ENCODE data around the gene CSF3. TPM values are rescaled to one million over a fixed set of nuclear protein-coding genes. Genes with fewer than 3 reads are reported as not detected.

Gene CSF3
- total and polyA plus RNA-seq, 11 donors: 0.14 to 1.3 (median 0.63) TPM; not detected in 7

- DNase-seq (peak in 1 of 5 donors; percentile 31), ATAC-seq (no peak)
- 80 to 89% (median 86%) methylated on average over 15 to 19 of the region's 19 CpGs for WGBS, 4 donors
- intact Hi-C loops (cut with DNase I): loop anchor here in 1 of 10 donors (10.0 kb wide), 1 partner anchor 152 kb away; the partner anchor contains the start of gene RAPGEFL1
- H3K27ac ChIP-seq: peak overlapping the region in 1 of 12 donors; percentile 2
- H3K9me3 ChIP-seq: no peaks in the 10 kb centered on the region
- H3K27me3 ChIP-seq: no peaks in the 10 kb centered on the region
- TF ChIP-seq CTCF (IDR thresholded peaks at IDR 0.05) (no peak), POLR2A (IDR thresholded peaks at IDR 0.05) (no peak)
- H3K4me3 ChIP-seq: no peak overlapping the region
- peaks cover 0 to 85% (median 76%) of the 10 kb centered on the region in 9 donors for H3K36me3 ChIP-seq
- peaks cover 0 to 47% (median 19%) of the 10 kb centered on the region in 12 donors for H3K4me1 ChIP-seq
These were observed 7.8 kb downstream of the CSF3 start for GRCh38 chr17:40022961-40023541.

- intact Hi-C loops (cut with DNase I): loop anchor here in 1 of 10 donors (10.0 kb wide), 1 partner anchor 151 kb away; the partner anchor contains the start of gene RAPGEFL1
- WGBS, 4 donors: 68 to 76% (median 71%) methylated on average over 10 of the region's 10 CpGs
These were observed 8.5 kb downstream of the CSF3 start for GRCh38 chr17:40023590-40024292.

GRCh38 chr17:40024901-40025300 lies 9.7 kb downstream of the CSF3 start:
- Histone ChIP-seq H3K9me3 (no peaks in the 10 kb centered on the region), H3K27ac (no peak overlapping the region), H3K27me3 (no peaks in the 10 kb centered on the region), H3K36me3 (peaks cover 0 to 95% (median 85%) of the 10 kb centered on the region in 9 donors), H3K4me3 (no peak overlapping the region), H3K4me1 (peaks cover 0 to 33% (median 9%) of the 10 kb centered on the region in 12 donors)
- DNase-seq (no peak), ATAC-seq (no peak)
- intact Hi-C loops (cut with DNase I): loop anchor here in 4 of 10 donors (1.0 to 10.0 kb wide), 4 partner anchors 12 to 150 kb away; partner anchors contain the start of gene RAPGEFL1 (in 1 of the 4)
- WGBS, 4 donors: 90 to 96% (median 94%) methylated on average over 8 of the region's 8 CpGs
- TF ChIP-seq CTCF (IDR thresholded peaks at IDR 0.05): no peak
- TF ChIP-seq POLR2A (IDR thresholded peaks at IDR 0.05): no peak

More at GRCh38 chr17:40023590-40024292, 8.5 kb downstream of the CSF3 start:
- Histone ChIP-seq H3K4me3 (no peak overlapping the region), H3K27me3 (no peaks in the 10 kb centered on the region), H3K4me1 (peaks cover 0 to 41% (median 12%) of the 10 kb centered on the region in 12 donors), H3K9me3 (no peaks in the 10 kb centered on the region), H3K27ac (peak overlapping the region in 4 of 12 donors; percentile 2 to 29 (median 18)), H3K36me3 (peaks cover 0 to 92% (median 83%) of the 10 kb centered on the region in 9 donors)
- ATAC-seq (peak in 2 of 4 donors; percentile 46 to 64), DNase-seq (peak in 3 of 5 donors; percentile 56 to 67 (median 60))
- TF ChIP-seq CTCF (IDR thresholded peaks at IDR 0.05): no peak
- TF ChIP-seq POLR2A (IDR thresholded peaks at IDR 0.05): no peak

GRCh38 chr17:40025559-40025958 lies 10.3 kb downstream of the CSF3 start:
- Histone ChIP-seq H3K4me1 (peaks cover 0 to 33% (median 9%) of the 10 kb centered on the region in 12 donors), H3K27me3 (no peaks in the 10 kb centered on the region), H3K27ac (no peak overlapping the region), H3K4me3 (no peak overlapping the region), H3K36me3 (peaks cover 0 to 95% (median 85%) of the 10 kb centered on the region in 9 donors), H3K9me3 (no peaks in the 10 kb centered on the region)
- TF ChIP-seq CTCF (IDR thresholded peaks at IDR 0.05) (no peak), POLR2A (IDR thresholded peaks at IDR 0.05) (no peak)
- DNase-seq (no peak), ATAC-seq (no peak)
- WGBS, 4 donors: 91 to 95% (median 91%) methylated on average over 2 of the region's 2 CpGs
- intact Hi-C loops (cut with DNase I): loop anchor here in 4 of 10 donors (1.0 to 10.0 kb wide), 4 partner anchors 12 to 149 kb away; partner anchors contain the start of gene RAPGEFL1 (in 1 of the 4)

Measured in heart left ventricle (tissue), 16 donors.